ENCODE measurements around the gene CD160.
"Not testable (repeated sequence)": the region's sequence is repeated elsewhere in the genome, so short reads cannot be mapped to it uniquely, and the experiment has no call there.

- TF ChIP-seq SIN3A (IDR thresholded peaks at IDR 0.05; ENCODE audit: borderline replicate concordance, insufficient read depth, low read depth, low read length); CTCF (IDR thresholded peaks at IDR 0.05); POLR2AphosphoS5 (IDR thresholded peaks at IDR 0.05; ENCODE audit: low read depth, low read length): not testable (repeated sequence)
These were observed 45.1 kb downstream of the CD160 start for GRCh38 chr1:145764231-145764940.
